Right ventricle myocardium superior (tissue), 1 donor: ENCODE results near the gene PROK1. TPM values are rescaled to one million over a fixed set of nuclear protein-coding genes. Genes with fewer than 3 reads are reported as not detected.
A peak's percentile ranks its signal among the peaks of the same experiment; 100 is the strongest.
"Not testable (repeated sequence)": the region's sequence is repeated elsewhere in the genome, so short reads cannot be mapped to it uniquely, and the experiment has no call there.

Experiments
- ATAC-seq: fragments of 200-7000 bp; cut with Tn5 transposase; one replicate; pipeline ENCODE4 v1.9.1; 2020; ENCODE audit warnings: mild to moderate bottlenecking; ENCODE audit not compliant: poor library complexity
- DNase-seq: peaks from one replicate; pipeline ENCODE4 v3.0.0-alpha.2; 2020
- intact Hi-C: fragments of 100-400 bp; cut with DNase I; formaldehyde crosslinking; loops from one replicate; pipeline ENCODE4 v1.11.2; 2022
- long read RNA-seq: library from polyadenylated mRNA; unstranded; transcript quantifications from one replicate; pipeline ENCODE4 v2.0.0, GENCODE V29; 2021
- total RNA-seq: library from RNA; stranded (reverse); fragmentation: NEBNext Ultra II Directional; extraction: Animal tissue kit (Norgen Biotek cat#: 25700); gene quantifications from one replicate; pipeline ENCODE4 v1.2.1, GENCODE V29; 2021
- donor health status: DM: no; HTN: yes; CAD: no; lungs with severe emphysema.

PROK1 gene
- not detected for total RNA-seq
- long read RNA-seq, result 0 reads

- intact Hi-C loops, result no loop called here
- ATAC-seq, result no peak
- no peak for DNase-seq
Observed at GRCh38 chr1:110450929-110451328, at the start of gene PROK1. PROK1 (plus strand) TSS chr1:110451149; CDS start chr1:110451217, 68 bp downstream.

GRCh38 chr1:110403805-110404204 lies 47.1 kb upstream of the PROK1 start:
- ATAC-seq, result no peak
- intact Hi-C loops, result no loop called here
- DNase-seq, result no peak

GRCh38 chr1:110404401-110404800 lies 46.5 kb upstream of the PROK1 start:
- no peak for ATAC-seq
- intact Hi-C loops, result no loop called here
- DNase-seq, result no peak

GRCh38 chr1:110406407-110406806 lies 44.5 kb upstream of the PROK1 start:
- intact Hi-C loops, result loop anchor here (5.0 kb wide), 1 partner anchor 64 kb away; no protein-coding TSS in a partner anchor
- not testable (repeated sequence) for DNase-seq, ATAC-seq

GRCh38 chr1:110407260-110408210 lies 43.4 kb upstream of the PROK1 start, which contains the start of gene LAMTOR5:
LAMTOR5 (minus strand) TSS chr1:110407694; CDS start chr1:110407620, 74 bp downstream.
- intact Hi-C loops, result loop anchor here (5.0 kb wide), 1 partner anchor 65 kb away; no protein-coding TSS in a partner anchor
- ATAC-seq (peak; percentile 97), DNase-seq (peak; percentile 96)

- intact Hi-C loops, result loop anchor here (5.0 kb wide), 1 partner anchor 66 kb away; no protein-coding TSS in a partner anchor
- DNase-seq (no peak), ATAC-seq (no peak)
Observed at GRCh38 chr1:110408488-110408887, 42.5 kb upstream of the PROK1 start.

GRCh38 chr1:110409316-110409715 lies 41.6 kb upstream of the PROK1 start:
- ATAC-seq, result no peak
- intact Hi-C loops, result loop anchor here (5.0 kb wide), 1 partner anchor 67 kb away; no protein-coding TSS in a partner anchor
- DNase-seq, result no peak

GRCh38 chr1:110411173-110411735 lies 39.7 kb upstream of the PROK1 start:
- intact Hi-C loops, result loop anchor here (10.0 kb wide), 1 partner anchor 84 kb away; no protein-coding TSS in a partner anchor
- ATAC-seq, result no peak
- DNase-seq, result no peak

- DNase-seq (peak; percentile 76), ATAC-seq (peak; percentile 73)
- intact Hi-C loops, result loop anchor here (2.0 to 10.0 kb wide), 2 partner anchors 48 to 82 kb away; no protein-coding TSS in a partner anchor
Observed at GRCh38 chr1:110412576-110412975, 38.4 kb upstream of the PROK1 start.

GRCh38 chr1:110413045-110413444 lies 37.9 kb upstream of the PROK1 start:
- not testable (repeated sequence) for ATAC-seq, DNase-seq
- intact Hi-C loops, result loop anchor here (2.0 to 10.0 kb wide), 2 partner anchors 48 to 82 kb away; no protein-coding TSS in a partner anchor

- intact Hi-C loops, result loop anchor here (10.0 kb wide), 1 partner anchor 76 kb away; no protein-coding TSS in a partner anchor
- DNase-seq (no peak), ATAC-seq (no peak)
Observed at GRCh38 chr1:110418729-110419128, 32.2 kb upstream of the PROK1 start.

- DNase-seq (no peak), ATAC-seq (no peak)
- intact Hi-C loops, result no loop called here
Observed at GRCh38 chr1:110420023-110420662, 30.8 kb upstream of the PROK1 start.

GRCh38 chr1:110420874-110421793 lies 29.8 kb upstream of the PROK1 start:
- DNase-seq (no peak), ATAC-seq (no peak)
- intact Hi-C loops, result no loop called here

- DNase-seq (no peak), ATAC-seq (peak; percentile 66)
- intact Hi-C loops, result no loop called here
Observed at GRCh38 chr1:110424699-110425611, 26.0 kb upstream of the PROK1 start.

GRCh38 chr1:110425612-110426152 lies 25.3 kb upstream of the PROK1 start:
- ATAC-seq, result peak; percentile 77
- peak; percentile 81 for DNase-seq
- intact Hi-C loops, result no loop called here

GRCh38 chr1:110426854-110427253 lies 24.1 kb upstream of the PROK1 start:
- no peak for ATAC-seq
- intact Hi-C loops, result no loop called here
- DNase-seq, result no peak
